Mucosa of stomach (tissue), 1 donor: ENCODE data around the gene AIG1.
"Not testable (repeated sequence)": the region's sequence is repeated elsewhere in the genome, so short reads cannot be mapped to it uniquely, and the experiment has no call there.

Experiments
- H3K27me3 ChIP-seq: one replicate; pipeline ENCODE4 v1.7.0; 2013; ENCODE audit warnings: mild to moderate bottlenecking, low read length; ENCODE audit not compliant: control insufficient read depth, insufficient read depth
- H3K36me3 ChIP-seq: one replicate; pipeline ENCODE4 v1.7.0; 2013; ENCODE audit warnings: low read length; ENCODE audit not compliant: control insufficient read depth, insufficient read depth
- H3K4me1 ChIP-seq: one replicate; pipeline ENCODE4 v1.7.0; 2013; ENCODE audit warnings: mild to moderate bottlenecking, low read length; ENCODE audit not compliant: control insufficient read depth, insufficient read depth
- H3K4me3 ChIP-seq: one replicate; pipeline ENCODE4 v1.7.0; 2013; ENCODE audit warnings: low read length
- H3K9ac ChIP-seq: one replicate; pipeline ENCODE4 v1.7.0; 2013; ENCODE audit warnings: mild to moderate bottlenecking, low read length, moderate library complexity
- H3K9me3 ChIP-seq: one replicate; pipeline ENCODE4 v1.7.0; 2013; ENCODE audit warnings: mild to moderate bottlenecking, low read length, moderate library complexity; ENCODE audit not compliant: control insufficient read depth
- donor health status: Pancreatic carcinoma.

Gene AIG1

DNA sequence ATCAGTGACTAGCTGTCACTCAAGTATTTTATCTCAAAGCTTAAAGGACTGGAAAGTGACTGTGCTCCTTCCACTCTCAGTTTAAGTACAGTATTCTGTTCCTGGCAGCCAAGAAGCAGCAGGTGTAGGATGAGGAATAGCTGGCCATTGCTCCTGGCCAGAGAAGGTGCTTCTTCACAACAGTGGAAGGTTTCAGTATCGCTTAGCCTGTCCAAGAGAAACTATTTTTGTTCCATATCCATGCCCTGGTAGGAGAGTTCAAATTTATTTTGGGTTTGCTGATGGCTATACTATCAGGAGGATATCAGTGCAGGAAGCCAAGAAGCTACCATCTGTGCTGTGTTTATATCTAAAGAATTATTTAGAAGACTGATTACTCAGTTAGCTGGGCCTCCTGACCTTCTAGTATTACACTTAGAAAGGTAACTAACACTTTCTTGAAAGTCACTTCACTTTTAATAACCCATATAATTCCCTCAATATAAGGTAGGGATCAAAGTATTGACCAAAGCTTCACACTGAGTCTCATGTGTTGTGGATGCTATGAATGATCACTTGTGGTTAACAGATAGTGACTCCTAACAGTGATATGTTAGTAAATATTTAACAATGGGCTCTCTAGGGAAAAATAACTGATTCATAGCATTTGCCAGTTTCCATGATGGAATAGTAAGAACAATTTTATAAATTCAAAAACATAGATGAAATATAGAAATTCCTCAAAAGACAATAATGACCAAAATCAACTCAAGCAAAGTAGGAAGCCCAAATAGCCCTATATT lies 99.9 kb downstream of the AIG1 start:
- Histone ChIP-seq H3K27me3 (no peaks in the 10 kb centered on the region), H3K9ac (no peak overlapping the region), H3K4me3 (no peak overlapping the region), H3K36me3 (no peaks in the 10 kb centered on the region), H3K9me3 (no peaks in the 10 kb centered on the region), H3K4me1 (peaks cover 10% of the 10 kb centered on the region)

DNA sequence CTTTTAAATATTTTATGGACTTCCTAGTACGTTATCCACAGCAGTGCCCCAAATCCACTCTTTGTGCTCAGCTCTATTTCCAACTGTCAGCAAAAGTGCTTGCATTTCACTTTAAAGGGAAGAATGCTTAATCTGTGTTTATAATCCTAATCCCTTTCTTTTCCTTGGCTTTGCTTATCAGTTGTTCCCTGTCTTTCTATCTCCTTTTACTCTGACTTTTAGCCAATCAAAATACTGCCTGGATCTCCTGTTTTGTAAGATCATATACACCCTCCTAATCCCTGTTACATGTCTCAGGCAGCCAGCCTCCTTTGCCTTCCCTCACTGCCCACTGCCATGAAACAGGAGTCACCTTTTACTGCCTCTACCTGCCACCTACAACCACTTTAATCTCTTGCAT lies 102.9 kb downstream of the AIG1 start:
- no peaks in the 10 kb centered on the region for H3K9me3 ChIP-seq
- no peak overlapping the region for H3K4me3 ChIP-seq
- no peaks in the 10 kb centered on the region for H3K27me3 ChIP-seq
- no peaks in the 10 kb centered on the region for H3K36me3 ChIP-seq
- peaks cover 8% of the 10 kb centered on the region for H3K4me1 ChIP-seq
- no peak overlapping the region for H3K9ac ChIP-seq

DNA sequence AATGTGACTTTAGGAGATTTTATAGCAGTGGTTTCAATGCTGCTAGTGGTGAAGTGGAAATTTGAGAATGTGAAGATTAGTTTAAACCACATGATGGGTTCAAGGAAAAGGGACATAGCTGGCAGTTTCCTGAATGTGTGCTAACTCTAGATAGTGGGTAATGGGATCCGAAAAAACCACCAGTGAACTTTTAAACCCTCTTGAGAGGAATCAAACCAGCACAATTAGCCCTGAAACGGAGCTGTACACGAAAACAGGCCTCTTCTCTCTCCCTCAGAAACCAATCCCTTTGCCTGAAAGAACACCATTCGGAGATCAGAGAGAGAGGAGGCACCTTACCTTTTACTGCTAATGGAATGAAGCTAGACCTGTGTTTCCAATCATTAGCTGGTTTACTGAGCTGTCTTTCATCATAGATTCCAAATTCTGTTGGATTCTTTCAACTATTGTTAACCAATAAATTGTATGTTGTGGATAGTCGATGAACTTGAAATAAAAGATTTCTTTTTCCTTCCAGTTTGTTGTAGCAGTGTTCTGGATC lies 103.9 kb downstream of the AIG1 start:
- Histone ChIP-seq H3K36me3 (no peaks in the 10 kb centered on the region), H3K4me3 (no peak overlapping the region), H3K27me3 (no peaks in the 10 kb centered on the region), H3K9me3 (no peaks in the 10 kb centered on the region), H3K9ac (no peak overlapping the region), H3K4me1 (no peaks in the 10 kb centered on the region)

DNA sequence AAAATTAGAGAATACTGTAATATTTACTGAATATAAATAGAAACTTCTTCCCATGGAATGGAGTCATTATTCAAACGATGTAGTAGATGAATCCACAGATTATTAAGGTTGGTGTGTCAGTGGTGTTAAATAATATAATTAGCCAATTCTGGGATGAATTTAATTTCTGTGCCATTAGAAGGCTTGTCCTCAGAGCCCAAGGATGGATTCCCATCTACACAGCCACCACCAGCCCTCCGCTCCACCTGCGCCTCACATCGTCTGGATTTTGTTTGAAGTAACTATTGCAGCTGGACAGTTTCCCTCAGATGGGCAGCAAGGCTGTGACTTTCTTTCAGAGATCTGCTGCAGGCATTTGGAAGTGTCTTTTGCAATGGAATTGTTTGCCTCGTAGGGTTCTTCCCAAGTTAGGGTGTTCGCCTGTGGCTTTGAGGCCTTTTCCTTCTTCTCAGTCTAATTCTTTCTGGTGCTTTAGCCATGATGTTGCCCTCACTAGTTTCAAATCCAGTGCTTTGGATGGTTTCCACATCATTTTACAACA lies 104.7 kb downstream of the AIG1 start:
- no peaks in the 10 kb centered on the region for H3K4me1 ChIP-seq

DNA sequence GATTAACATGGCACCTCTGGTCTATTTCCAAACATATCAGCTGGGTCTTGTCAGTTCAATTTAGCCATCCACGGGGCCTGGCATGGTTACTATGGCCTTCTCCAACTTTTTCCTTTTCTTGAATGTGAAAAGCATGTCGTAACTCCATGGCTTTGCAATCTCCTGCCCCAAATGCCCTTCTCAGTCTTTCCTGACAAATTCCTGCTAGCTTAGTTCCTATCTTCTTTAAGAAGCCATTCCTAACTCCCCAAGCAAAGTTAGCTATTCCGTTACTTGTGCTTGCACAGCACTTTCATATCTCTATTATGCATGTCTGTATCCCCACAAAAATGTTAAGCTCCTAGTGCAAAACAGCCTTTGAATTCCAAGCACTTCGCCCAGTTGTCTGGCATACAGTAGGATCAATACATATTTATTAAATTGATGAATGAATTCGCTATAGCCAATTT lies 105.6 kb downstream of the AIG1 start:
- Histone ChIP-seq H3K4me1 (no peaks in the 10 kb centered on the region), H3K36me3 (no peaks in the 10 kb centered on the region), H3K27me3 (no peaks in the 10 kb centered on the region), H3K4me3 (no peak overlapping the region), H3K9ac (no peak overlapping the region), H3K9me3 (no peaks in the 10 kb centered on the region)

More for the DNA sequence above, 104.7 kb downstream of the AIG1 start:
- no peaks in the 10 kb centered on the region for H3K27me3 ChIP-seq
- no peak overlapping the region for H3K4me3 ChIP-seq
- no peaks in the 10 kb centered on the region for H3K36me3 ChIP-seq
- H3K9ac ChIP-seq, result no peak overlapping the region
- no peaks in the 10 kb centered on the region for H3K9me3 ChIP-seq

DNA sequence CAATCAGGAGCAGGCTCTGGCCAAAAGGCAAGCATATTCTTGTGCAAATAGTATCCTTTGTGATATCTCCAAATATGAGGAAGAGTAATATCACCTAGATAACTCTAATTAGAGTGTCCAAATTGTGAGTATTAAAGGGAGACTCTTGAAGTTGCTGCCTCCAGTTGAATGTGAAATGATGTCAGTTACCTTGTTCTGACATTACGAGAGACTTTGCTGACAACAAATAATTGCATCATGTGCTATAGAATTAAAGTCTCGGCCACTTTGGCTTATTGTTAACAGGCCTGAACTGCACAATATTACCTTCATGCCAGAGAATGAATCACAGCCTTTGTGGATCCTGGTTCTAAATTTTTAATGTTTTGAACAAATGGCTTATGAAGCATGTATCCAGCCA lies 106.5 kb downstream of the AIG1 start:
- no peaks in the 10 kb centered on the region for H3K9me3 ChIP-seq
- no peak overlapping the region for H3K9ac ChIP-seq
- H3K4me3 ChIP-seq, result no peak overlapping the region
- H3K27me3 ChIP-seq, result no peaks in the 10 kb centered on the region
- no peaks in the 10 kb centered on the region for H3K36me3 ChIP-seq
- no peaks in the 10 kb centered on the region for H3K4me1 ChIP-seq

DNA sequence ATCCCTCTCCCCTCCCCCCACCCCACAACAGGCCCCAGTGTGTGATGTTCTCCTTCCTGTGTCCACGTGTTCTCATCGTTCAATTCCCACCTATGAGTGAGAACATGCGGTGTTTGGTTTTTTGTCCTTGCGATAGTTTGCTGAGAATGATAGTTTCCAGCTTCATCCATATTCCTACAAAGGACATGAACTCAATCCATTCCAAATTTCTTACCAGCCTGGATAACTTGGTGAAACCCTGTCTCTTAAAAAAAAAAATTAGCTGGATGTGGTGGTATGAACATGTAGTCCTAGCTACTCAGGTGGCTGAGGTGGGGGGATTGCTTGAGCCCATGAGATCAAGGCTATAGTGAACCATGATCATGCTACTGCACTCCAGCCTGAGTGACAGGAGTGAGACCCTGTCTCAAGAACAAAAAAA lies 107.7 kb downstream of the AIG1 start:
- not testable (repeated sequence) for H3K27me3 ChIP-seq, H3K4me3 ChIP-seq, H3K4me1 ChIP-seq

DNA sequence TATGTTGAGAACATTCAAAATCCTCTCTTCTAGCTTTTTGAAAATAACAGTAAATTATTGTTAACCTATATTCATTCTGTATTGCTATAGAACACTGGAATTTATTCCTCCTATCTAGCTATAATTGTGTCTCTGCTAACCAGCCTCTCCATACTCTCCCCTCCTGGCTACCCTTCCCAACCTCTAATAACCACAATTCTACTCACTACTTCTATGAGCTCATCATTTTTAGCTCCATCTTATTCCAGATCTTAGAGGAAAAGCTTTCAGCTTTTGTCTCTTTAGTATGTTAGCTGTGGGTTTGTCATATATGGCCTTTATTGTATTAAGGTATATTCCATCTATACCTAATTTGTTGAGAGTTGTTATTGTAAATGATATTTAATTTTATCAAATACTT lies 108.8 kb downstream of the AIG1 start:
- Histone ChIP-seq H3K36me3 (no peaks in the 10 kb centered on the region), H3K27me3 (no peaks in the 10 kb centered on the region), H3K4me1 (no peaks in the 10 kb centered on the region), H3K9ac (no peak overlapping the region), H3K9me3 (no peaks in the 10 kb centered on the region), H3K4me3 (no peak overlapping the region)

More for the DNA sequence above, 107.7 kb downstream of the AIG1 start:
- not testable (repeated sequence) for H3K36me3 ChIP-seq, H3K9ac ChIP-seq, H3K9me3 ChIP-seq

DNA sequence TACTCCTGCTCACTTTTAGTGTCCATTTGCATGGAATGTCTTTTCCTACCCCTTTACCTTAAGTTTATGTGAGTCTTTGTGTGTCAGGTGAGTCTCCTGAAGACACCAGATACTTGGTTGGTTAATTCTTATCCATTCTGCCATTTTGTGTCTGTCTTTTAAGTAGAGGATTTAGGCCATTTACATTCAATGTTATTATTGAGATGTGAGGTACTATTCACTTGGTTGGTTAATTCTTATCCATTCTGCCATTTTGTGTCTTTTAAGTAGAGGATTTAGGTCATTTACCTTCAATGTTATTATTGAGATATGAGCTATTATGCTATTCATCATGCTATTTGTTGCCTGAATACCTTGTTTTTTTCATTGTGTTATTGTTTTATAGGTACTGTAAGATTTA lies 113.8 kb downstream of the AIG1 start:
- Histone ChIP-seq H3K9me3 (no peaks in the 10 kb centered on the region), H3K9ac (no peak overlapping the region), H3K27me3 (no peaks in the 10 kb centered on the region), H3K4me3 (no peak overlapping the region), H3K4me1 (no peaks in the 10 kb centered on the region), H3K36me3 (no peaks in the 10 kb centered on the region)

DNA sequence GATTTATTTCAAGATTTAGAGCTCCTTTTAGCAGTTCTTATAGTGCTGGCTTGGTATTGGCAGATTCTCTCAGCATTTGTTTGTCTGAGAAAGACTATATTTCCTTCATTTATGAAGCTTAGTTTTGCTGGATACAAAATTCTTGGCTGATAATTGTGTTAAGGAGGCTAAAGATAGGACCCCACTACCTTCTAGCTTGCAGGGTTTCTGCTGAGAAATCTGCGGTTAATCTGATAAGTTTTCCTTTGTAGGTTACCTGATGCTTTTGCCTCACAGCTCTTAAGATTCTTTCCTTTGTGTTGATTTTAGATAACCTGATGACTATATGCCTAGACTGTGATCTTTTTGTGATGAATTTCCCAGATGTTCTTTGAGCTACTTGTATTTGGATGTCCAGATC lies 114.3 kb downstream of the AIG1 start:
- Histone ChIP-seq H3K4me1 (no peaks in the 10 kb centered on the region), H3K4me3 (no peak overlapping the region), H3K36me3 (no peaks in the 10 kb centered on the region), H3K9ac (no peak overlapping the region), H3K9me3 (no peaks in the 10 kb centered on the region), H3K27me3 (no peaks in the 10 kb centered on the region)

DNA sequence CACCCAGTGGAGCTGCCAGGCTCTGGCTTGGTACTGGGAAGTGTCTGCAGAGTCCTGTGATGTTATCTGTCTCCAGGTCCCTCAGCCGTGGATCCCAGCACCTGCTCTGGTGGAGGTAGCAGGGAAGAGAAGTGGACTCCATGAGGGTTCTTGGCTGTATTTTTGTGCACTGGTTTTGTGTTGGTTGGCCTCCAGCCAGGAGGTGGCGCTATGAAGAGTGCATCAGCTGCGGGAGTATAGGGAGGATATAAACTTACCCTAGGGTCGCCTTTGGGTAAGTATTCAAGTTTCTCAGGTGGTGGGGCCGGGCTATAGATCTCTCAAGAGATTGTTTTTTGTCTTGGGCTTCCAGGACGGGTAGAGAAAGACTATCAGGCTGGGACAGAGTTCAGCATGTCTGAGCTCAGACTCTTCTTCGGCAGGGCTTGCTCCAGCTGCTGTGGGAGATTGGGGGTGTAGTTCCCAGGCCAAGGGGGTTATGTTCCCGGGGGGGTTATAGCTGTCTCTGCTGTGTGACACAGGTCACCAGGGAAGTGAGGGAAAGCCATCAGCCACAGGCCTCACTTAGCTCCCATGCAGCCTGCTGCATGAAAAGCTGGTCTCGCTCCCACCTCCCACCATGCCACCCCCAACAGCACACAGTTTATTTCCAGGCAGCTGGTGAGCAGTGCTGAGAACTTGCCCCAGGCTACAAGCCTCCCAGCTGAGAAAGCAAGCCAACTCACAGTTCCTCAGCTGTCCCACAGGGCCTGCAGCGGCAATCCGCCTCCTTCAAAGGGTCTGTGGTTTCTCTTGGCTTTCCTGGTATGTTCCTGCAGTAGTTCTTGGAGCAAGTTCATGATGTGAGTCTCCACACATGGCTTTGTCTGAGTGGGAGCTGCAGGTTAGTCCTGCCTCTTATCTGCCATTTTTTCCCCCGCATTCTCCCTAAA lies 115.7 kb downstream of the AIG1 start:
- no peaks in the 10 kb centered on the region for H3K27me3 ChIP-seq
- no peaks in the 10 kb centered on the region for H3K4me1 ChIP-seq
- no peaks in the 10 kb centered on the region for H3K9me3 ChIP-seq
- no peak overlapping the region for H3K4me3 ChIP-seq
- no peak overlapping the region for H3K9ac ChIP-seq
- no peaks in the 10 kb centered on the region for H3K36me3 ChIP-seq

DNA sequence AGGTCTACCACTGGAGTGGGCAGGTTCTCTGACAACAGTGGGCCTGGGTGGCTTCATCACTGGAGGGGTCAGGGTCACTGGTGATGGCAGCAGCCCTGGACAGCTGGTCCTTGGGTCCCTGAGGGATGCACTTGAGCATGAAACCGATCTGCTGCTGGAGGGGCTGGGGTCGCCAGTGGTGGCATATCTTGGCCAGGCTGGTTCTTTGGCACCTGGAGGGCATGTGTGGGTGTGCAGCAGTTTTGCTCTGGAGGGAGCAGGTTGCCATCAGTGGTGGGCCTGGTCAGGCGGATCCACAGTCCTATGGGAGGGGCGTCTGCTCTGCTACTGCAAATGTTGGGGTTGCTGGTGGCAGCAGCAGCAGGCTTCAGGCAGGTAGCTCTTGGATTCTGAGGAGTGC lies 117.0 kb downstream of the AIG1 start:
- Histone ChIP-seq H3K4me3 (no peak overlapping the region), H3K9ac (no peak overlapping the region), H3K27me3 (no peaks in the 10 kb centered on the region), H3K4me1 (no peaks in the 10 kb centered on the region), H3K9me3 (no peaks in the 10 kb centered on the region), H3K36me3 (no peaks in the 10 kb centered on the region)
